HG03159 (cell line): ENCODE results near the gene IQSEC1.

ENCODE experiments used
- ATAC-seq: cut with Tn5 transposase; IDR thresholded peaks from one replicate; pipeline ENCODE4 v1.9.1; 2021; ENCODE audit warnings: mild to moderate bottlenecking, moderate library complexity; ENCODE audit not compliant: unreplicated experiment

IQSEC1 gene

DNA sequence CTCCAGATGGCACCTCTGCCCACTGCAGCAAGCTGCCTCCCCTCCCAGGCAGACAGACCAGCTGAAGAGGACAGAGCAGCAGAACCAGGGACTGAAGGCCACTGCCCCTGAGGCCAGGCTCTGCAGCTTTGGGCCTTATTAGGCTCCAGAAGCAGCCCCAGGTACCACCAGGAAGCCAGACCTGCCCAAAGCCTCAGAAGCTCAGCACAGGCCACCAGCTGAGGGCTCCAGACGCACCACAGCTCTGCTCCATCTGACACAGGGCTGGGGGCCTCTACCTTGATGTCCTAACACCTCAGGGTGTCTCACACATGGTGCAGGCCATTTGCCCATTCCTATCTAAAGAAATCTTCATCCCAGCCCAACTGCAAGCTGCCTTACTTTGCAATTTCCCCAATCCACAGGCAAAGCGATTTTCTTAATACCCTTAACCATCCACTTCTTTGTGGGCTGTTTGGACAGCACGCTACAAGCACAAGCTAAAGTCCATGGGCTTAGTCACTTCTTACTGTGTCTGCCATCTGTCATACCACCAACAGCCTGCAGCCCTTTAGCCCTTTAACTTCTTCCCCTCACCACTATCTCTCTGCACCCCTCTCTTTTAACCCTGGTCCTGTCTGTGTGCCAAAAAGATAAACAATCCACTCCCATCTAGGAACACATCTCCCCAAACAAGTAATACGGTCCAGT lies 112.1 kb downstream of the IQSEC1 start:
- ATAC-seq, result no peak

DNA sequence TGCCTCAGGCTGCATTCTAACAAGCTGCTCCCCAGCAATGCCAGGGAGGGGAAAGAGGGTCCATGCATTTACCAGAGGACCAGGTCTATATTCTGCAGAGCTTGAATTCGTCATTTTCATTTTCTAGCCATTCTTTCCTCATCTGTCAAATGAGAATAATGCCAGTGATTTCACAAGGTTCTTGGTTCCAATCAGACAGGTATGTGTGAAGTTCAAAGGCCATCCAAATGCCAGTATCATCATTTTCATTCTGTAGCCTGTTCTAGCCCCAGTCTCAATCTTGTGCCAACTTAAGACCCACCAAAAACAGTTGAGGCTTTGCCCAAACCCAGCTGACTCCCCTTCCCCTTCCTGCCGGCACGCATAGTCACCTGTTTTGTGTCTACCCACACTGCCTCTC lies 112.7 kb downstream of the IQSEC1 start:
- ATAC-seq, result no peak

DNA sequence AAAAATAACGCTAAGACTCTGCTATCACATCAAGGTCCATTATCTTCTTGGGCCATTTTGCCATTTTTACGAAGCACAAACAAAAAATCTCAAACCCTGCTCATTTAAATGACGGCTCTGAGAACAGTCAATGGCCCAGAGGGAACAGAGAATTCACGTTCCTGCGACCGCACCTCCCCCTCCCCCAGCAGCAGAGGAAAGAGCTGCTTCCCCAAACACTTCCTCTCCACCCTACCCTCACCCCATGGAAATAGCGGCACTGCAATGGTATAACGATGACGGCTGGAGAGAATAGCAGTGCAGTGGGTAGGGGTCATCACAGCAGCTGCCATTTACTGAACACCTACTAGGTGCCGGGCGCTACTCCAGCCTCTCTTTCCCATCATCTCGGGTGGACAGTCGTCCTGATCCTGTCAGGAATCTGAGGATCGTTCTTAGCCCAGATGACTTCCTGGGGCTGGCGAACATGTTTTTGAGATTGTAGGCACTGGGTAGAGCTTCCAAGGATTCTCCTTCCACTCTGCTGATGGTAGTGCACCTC lies 113.3 kb downstream of the IQSEC1 start:
- ATAC-seq, result no peak

DNA sequence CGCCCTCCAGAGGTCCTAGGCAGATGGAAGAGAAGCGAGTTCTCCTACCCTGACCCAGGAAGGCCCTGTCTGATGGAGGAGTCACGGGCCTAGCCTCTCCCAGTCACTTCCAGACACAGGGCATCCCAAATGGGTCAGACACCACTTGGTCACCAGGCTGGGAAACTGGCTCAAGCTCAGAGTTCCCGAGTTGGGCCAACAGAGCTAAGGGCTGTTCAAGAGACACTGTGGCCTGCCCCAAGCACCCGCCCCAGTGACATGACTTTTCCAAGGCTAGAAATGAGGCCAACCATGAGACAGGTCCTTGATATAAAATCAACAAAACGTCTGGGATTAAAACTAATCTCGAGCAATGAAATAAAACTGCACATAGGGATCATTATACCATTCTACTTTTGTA lies 113.8 kb downstream of the IQSEC1 start:
- ATAC-seq, result no peak

DNA sequence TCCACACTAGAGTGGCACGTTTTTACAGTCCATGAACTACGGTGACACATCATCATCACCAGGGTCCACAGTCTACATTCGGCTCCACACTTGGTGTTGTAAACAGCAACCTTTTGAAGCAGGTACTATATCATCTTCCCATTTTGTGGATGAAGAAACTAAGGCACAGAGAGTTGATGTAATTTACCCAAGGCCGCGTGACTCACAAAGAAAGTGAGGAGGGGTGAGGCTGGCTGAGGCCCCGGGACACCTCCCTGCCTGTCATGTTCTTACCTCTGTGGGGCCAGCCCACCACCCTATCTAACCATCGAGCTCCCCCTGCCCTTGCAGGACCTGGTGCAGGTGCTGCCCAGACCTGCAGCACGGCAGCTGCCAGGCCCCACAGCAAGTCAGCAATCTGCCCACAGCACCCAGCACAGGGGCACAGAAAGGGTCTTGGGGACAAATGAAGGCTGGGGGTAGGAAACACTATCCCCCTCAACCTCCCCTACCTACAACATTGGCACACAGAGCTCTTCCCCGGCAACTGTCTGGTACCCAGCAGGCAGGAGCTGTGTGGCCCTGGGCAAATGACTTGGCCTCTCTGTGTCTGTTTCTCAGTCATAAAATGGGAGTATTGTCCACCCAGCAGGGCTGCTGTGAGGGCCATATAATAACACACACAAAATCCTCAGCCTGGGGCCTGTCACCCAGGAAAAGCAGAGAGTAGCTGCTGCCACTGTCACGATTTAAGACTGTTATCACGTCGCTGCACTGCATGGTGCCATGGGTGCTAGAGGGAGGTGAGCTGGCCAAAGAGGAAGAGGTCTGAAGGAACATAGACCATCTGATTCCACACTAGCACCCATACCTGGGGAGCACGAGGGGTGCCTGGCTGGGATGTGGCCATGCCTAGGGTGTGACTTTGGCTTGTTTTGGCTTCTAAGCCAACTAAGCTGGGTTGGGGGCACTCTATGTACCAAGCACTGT lies 115.1 kb downstream of the IQSEC1 start:
- ATAC-seq, result no peak

DNA sequence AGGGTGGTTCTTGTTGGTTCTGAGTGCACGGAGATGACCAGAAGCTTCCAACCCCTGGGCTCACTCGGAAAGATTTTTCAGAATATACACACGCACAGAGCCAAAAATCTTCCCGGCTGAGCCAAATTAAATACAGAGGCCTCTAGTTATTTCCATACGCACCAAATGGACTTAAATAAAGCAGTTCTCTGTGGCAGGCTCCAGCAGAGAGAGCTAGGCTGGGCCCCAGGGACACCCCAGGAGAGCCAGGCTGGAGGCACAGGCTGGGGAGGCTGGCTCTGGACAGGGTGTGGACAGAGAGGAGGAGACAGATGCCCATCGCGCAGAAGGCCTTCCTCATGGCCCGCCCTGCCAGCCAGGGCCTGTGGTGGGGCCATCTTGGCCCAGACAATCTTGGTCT lies 115.9 kb downstream of the IQSEC1 start:
- ATAC-seq, result no peak

DNA sequence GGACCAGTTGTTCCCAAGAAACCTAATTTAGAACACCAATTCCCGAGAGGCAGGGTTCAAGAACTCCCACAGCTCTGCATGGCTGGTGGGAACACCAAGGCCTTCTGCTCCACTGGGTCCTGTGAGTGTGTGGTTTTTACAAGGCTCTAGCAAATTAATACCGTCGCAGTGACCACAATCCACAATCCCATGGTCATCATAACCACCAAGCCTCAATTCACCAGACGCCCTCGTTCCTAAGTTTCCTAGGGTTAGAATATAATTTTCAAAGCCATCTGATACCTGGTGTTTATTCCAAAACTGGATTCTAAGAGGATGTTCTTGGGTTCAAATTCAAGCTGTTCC lies 116.9 kb downstream of the IQSEC1 start:
- ATAC-seq, result no peak

- ATAC-seq, result no peak
Observed at GRCh38 chr3:12955651-12956315, 117.4 kb downstream of the IQSEC1 start.

DNA sequence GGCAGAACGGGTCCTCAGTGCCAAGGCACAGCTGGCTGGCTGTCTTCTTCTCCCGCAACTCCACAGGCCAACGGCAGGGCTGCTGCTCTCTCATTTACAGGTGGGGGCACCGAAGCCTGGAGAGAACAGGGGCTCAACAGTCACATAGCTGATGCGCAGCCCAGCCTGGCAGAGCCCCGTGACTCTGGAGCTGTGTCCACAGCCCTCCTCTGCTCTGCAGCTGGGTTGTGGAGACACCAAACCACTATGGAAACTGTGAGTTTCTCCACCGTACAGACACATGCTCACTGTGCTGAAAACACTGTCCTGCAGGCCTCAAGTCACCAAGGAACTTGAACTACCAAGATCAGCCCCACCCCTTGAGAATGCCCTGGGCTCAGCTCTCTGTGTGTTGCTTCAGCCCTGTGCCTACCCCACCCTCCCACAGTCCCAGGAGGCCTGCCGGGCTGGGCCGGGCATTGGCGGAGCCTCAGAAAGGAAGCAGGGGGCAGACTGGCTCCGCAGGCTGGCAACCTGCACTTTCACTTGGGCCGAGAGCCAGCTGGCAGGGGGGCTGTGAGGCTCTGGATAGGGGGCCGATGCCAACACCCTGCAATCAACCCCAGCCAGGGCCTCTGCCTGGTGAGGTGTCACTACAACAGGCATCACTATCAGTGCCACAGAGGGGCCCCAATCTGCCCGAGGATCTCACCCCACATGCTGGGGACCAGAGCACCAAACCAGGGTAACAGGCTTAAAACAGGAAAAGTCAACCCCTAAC lies 118.2 kb downstream of the IQSEC1 start:
- no peak for ATAC-seq

GRCh38 chr3:12954180-12954579 lies 119.0 kb downstream of the IQSEC1 start:
- no peak for ATAC-seq

DNA sequence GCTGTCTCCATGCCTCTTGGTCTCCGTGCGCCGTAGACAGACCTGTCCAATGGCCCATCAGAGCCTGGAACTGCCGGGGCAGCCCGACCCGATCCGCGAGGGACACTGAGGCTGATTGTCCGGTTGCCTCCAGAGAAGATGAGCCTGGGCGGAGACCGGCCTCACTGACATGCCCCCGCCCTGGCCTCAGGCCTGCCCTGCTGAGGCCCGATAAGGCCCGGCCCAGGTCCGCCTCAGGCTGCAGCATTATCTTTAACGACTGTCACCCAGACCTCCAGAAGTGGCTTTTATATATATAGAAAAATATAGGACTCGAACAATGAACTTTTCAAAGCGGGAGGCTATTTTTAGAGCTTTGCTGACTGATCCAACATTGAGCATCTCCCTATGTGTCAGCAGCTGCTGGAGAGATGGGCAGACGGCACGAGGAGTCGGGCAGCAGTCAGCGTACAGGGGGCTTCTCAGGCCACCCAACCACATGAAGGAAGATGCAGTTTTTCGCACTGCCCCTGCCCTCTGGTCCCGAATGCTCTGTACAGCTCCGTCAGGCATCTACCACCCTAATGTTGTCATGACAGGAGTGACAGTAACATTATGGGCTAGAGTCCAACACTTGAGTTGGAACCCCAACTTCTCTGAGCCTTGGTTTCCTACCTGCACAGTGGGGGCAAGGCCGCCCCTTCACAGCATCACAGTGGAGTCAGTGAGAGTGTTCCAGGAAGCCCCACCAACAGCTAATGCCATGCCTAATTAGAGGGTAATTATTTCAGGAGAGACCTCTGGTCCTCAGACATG lies 119.8 kb downstream of the IQSEC1 start:
- ATAC-seq, result no peak

DNA sequence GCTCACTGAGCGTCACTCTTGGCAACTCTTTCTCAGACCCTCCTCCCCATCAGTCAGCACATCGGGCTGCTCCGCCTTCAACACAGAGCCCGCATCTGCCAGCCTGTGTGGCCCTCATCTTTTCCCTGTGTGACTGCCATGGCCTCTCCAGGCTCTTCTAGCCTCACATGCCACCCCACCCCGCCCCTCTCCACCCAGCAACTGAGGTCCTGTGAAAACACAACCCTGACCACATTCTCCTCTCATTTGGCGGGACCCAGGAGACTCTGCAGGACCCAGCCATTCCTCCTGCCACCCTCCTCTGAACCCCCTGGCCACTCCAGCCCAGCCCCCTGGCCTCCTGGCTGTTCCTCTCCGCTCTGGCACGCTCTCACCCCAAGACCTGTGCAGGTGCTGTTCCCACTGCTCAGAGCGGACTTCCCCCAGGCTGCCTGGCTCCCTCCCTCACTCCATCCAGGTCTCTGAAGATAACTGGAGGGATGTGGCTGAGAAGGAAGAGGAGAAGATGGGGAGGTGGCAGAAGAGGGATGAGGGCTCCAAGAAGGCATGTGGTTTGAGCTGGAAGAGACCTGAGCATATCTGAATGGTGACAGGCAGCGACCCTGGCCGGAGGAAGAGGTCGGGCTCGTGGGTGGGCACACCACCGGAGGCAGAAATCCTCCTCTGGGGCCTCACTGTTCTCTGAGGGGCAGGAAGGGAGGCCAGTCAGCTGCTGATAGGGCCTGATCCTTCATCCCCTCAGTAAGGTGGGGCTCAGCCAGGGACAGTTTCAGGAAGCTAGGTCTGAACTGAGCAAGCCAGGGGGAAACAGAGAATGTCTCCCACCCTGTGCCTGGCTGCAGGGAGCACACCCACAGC lies 120.7 kb downstream of the IQSEC1 start:
- no peak for ATAC-seq

GRCh38 chr3:12948891-12949711 lies 124.1 kb downstream of the IQSEC1 start:
- ATAC-seq, result no peak

GRCh38 chr3:12948371-12948770 lies 124.9 kb downstream of the IQSEC1 start:
- no peak for ATAC-seq

DNA sequence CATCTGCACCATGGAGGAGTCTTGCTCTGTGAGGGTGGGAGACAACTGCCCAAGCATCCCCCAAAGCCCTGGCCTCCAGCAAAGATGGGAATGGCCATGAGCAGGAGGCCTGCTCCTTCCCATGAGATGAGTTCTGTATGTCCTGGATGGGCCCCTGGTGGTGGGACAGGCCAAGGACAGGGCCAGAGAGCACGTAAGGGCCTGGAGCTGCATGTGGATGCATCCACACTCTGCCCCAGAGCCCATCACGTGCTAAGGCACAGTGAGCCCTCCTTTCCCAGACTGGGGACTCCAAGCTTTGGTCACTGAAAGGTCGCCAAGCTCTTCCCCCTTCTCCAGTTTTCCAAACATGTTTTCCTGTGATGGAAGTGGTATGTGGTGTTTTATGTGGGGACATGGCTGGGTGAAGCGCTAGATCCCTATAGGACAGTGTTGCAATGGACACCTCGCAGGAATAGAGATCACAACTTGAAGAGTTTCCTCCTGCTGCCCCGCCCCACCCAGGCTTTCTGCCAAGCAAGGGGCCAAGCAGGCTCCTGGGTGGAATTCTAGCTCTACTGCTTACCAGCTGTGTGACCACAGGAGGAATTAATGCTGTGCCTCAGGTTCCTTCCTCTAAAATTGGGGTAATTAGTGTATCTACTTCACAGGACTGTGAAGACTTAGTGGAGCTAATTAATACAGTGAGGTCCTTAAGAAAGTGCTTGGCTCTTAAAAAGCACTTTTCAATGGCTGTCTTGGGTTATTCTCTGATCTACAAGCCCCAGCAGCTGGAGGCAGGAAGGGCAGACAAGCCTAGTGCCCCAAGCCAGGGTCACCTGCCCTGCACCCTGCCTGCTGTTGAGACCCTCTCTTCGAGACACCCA lies 125.5 kb downstream of the IQSEC1 start:
- ATAC-seq, result no peak

DNA sequence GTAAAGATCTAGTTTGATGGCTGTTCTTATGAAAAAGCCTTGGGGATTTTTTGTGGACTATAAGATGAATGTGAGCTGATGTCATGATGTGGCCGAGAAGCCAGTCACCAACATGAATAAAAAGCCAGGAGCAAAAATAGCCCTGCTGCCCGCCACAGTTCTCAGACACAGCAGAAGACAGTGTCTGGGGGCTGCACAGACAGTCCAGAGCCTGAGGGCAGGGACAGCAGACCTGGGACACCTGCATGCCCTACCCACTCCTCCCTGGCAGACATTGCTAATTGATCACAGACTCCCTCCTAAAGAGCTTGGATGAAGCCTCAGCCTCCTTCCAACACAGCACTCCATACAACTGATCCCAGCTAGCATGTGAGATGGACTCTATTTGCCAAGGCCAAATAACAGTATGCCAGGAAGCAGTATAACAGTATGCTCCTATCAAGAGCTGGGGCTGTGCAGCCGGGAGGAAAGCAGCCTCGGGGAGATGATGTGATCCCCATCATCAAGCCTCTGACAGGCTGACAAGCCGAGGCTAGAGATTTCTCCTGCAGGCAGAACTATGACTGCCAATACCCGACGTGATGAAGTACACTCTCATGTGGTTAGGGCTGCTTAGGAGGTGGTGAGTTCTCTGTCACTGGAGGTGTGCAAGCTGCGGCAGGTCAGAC lies 126.4 kb downstream of the IQSEC1 start:
- ATAC-seq, result no peak

DNA sequence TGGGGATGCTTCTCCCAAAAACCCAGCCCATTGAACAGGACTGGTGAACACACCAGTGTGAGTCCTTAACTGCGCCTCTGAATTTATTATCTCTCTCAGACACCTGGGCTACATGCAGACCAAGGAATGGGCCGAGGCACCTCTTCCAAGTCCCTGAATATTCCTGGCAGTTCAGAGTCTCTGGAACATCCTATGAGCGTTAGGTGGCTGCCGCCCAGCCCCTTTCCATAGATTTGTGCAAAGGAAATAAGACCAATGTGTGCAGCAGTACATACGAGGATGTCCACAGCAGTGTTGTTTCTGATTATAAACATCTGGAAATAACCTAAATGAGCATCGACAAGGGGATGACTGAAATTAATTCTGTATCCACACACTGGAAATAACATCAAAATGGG lies 127.0 kb downstream of the IQSEC1 start:
- no peak for ATAC-seq
